HL-60 (cell line): ENCODE data around the gene GALK2.

ENCODE experiments used
- DNase-seq, 2 experiments: peaks; one replicate each; pipeline ENCODE4 v3.0.0-alpha.2; 2010 to 2020; ENCODE audit warnings: low read depth in 1 of 2, low spot score in 1 of 2
- H3K27ac ChIP-seq: fragments of 250-450 bp; sonication (Bioruptor Pico); replicated peaks from 2 replicates; pipeline ENCODE4 v1.5.1; 2020; ENCODE audit warnings: mild to moderate bottlenecking, moderate library complexity
- H3K27me3 ChIP-seq: fragments of 250-450 bp; sonication (Bioruptor Pico); 2 replicates; pipeline ENCODE4 v1.5.1; 2021; ENCODE audit warnings: mild to moderate bottlenecking, moderate library complexity; ENCODE audit not compliant: insufficient read depth, poor library complexity, severe bottlenecking
- H3K4me3 ChIP-seq: replicated peaks from 2 replicates; pipeline ENCODE4 v1.5.1; 2011; ENCODE audit warnings: mild to moderate bottlenecking, control low read depth, low read length; ENCODE audit not compliant: insufficient read depth
- CTCF ChIP-seq: IDR thresholded peaks from one replicate; pipeline ENCODE4 v1.5.1; 2011; ENCODE audit warnings: low read length, control low read depth, inconsistent platforms; ENCODE audit not compliant: insufficient read depth
- GABPA ChIP-seq: IDR thresholded peaks from 2 replicates; pipeline ENCODE4 v1.6.1; 2012; ENCODE audit warnings: low read depth
- POLR2AphosphoS5 ChIP-seq: IDR thresholded peaks from 2 replicates; pipeline ENCODE4 v1.6.1; 2012; ENCODE audit warnings: low read depth
- REST ChIP-seq: IDR thresholded peaks from 2 replicates; pipeline ENCODE4 v1.6.1; 2012; ENCODE audit warnings: low read depth; ENCODE audit not compliant: insufficient replicate concordance
- SPI1 ChIP-seq: IDR thresholded peaks from 2 replicates; pipeline ENCODE4 v1.6.1; 2012; ENCODE audit warnings: low read depth, mild to moderate bottlenecking, borderline replicate concordance

Gene GALK2

GRCh38 chr15:49293941-49294340 lies 123.9 kb downstream of the GALK2 start:
- TF ChIP-seq GABPA (no peak), REST (no peak), CTCF (no peak), SPI1 (no peak), POLR2AphosphoS5 (no peak)
- Histone ChIP-seq H3K27me3 (no peaks in the 10 kb centered on the region), H3K27ac (no peak overlapping the region), H3K4me3 (no peak overlapping the region)
- DNase-seq = no peak

GRCh38 chr15:49296258-49296657 lies 126.2 kb downstream of the GALK2 start:
- TF ChIP-seq REST = no peak
- no peak for DNase-seq
- Histone ChIP-seq H3K4me3 (no peak overlapping the region), H3K27ac (no peak overlapping the region), H3K27me3 (no peaks in the 10 kb centered on the region)

- Histone ChIP-seq H3K4me3 (no peak overlapping the region), H3K27ac (no peak overlapping the region), H3K27me3 (no peaks in the 10 kb centered on the region)
- DNase-seq = no peak
- no peak for TF ChIP-seq POLR2AphosphoS5
- TF ChIP-seq REST = no peak
- TF ChIP-seq GABPA = no peak
- no peak for TF ChIP-seq SPI1
- no peak for TF ChIP-seq CTCF
These were observed 127.5 kb downstream of the GALK2 start for GRCh38 chr15:49297584-49297983.

GRCh38 chr15:49300856-49301255 lies 130.8 kb downstream of the GALK2 start:
- H3K27me3 ChIP-seq = no peaks in the 10 kb centered on the region
- DNase-seq = no peak
- no peak for TF ChIP-seq POLR2AphosphoS5
- TF ChIP-seq GABPA = no peak
- TF ChIP-seq CTCF = no peak
- no peak for TF ChIP-seq REST
- no peak for TF ChIP-seq SPI1
- no peak overlapping the region for H3K27ac ChIP-seq
- no peak overlapping the region for H3K4me3 ChIP-seq
